Osteoblast (primary cell): ENCODE measurements around the gene RHBDL1. TPM values are rescaled to one million over a fixed set of nuclear protein-coding genes. Genes with fewer than 3 reads are reported as not detected.

Experiments used
- DNase-seq: peaks from one replicate; pipeline ENCODE4 v3.0.0; 2011; ENCODE audit warnings: low spot score, mixed read lengths; ENCODE audit not compliant: insufficient read length; ENCODE audit errors: missing footprints
- H2AFZ ChIP-seq: 2 replicates; pipeline ENCODE4 v1.6.0; 2011; ENCODE audit warnings: mild to moderate bottlenecking, low read length
- H3K27ac ChIP-seq: 2 replicates; pipeline ENCODE4 v1.5.1; 2011; ENCODE audit warnings: mild to moderate bottlenecking, low read depth, low read length, moderate library complexity
- H3K27me3 ChIP-seq: 2 replicates; pipeline ENCODE4 v1.6.0; 2012; ENCODE audit warnings: mild to moderate bottlenecking, control low read depth, inconsistent platforms, low read length, moderate library complexity; ENCODE audit not compliant: insufficient read depth
- H3K36me3 ChIP-seq: 2 replicates; pipeline ENCODE4 v1.5.1; 2011; ENCODE audit warnings: mild to moderate bottlenecking, low read length, control low read depth, moderate library complexity; ENCODE audit not compliant: insufficient read depth
- H3K4me1 ChIP-seq: 2 replicates; pipeline ENCODE4 v1.5.1; 2011; ENCODE audit warnings: mild to moderate bottlenecking, low read length, control low read depth, moderate library complexity; ENCODE audit not compliant: insufficient read depth
- H3K4me2 ChIP-seq: 2 replicates; pipeline ENCODE4 v1.6.0; 2011; ENCODE audit warnings: mild to moderate bottlenecking, low read length; ENCODE audit not compliant: insufficient read depth
- H3K4me3 ChIP-seq: fragments of 200-600 bp; sonication (generic); 3 replicates; pipeline ENCODE4 v1.5.1; 2012; ENCODE audit warnings: mild to moderate bottlenecking, low read length, inconsistent platforms; ENCODE audit not compliant: insufficient read depth
- H3K79me2 ChIP-seq: 2 replicates; pipeline ENCODE4 v1.6.0; 2012; ENCODE audit warnings: mild to moderate bottlenecking, low read length, control low read depth, inconsistent platforms; ENCODE audit not compliant: insufficient read depth
- H3K9me3 ChIP-seq: 2 replicates; pipeline ENCODE4 v1.5.1; 2011; ENCODE audit warnings: low read depth, low read length, control low read depth
- H4K20me1 ChIP-seq: 2 replicates; pipeline ENCODE4 v1.6.0; 2012; ENCODE audit warnings: mild to moderate bottlenecking, low read length, control low read depth; ENCODE audit not compliant: insufficient read depth
- CTCF ChIP-seq: IDR thresholded peaks from 2 replicates; pipeline ENCODE4 v1.5.1; 2011; ENCODE audit warnings: mild to moderate bottlenecking, low read depth, low read length, moderate library complexity; ENCODE audit errors: extremely low read depth
- total RNA-seq: library from RNA; depleted of rRNA; stranded (reverse); fragments of >200 nt; gene quantifications from 2 replicates; pipeline ENCODE4 v1.2.3, GENCODE V29; 2012

Gene RHBDL1
- total RNA-seq, 1 donor = 1.1 TPM

GRCh38 chr16:636206-637080 is 39.0 kb upstream of the RHBDL1 start, which contains the start of gene METTL26:
METTL26 (minus strand) TSS chr16:636305; CDS start chr16:636290, 15 bp downstream.
- peak within 1 kb of the TSS; percentile 98 for H3K4me2 ChIP-seq
- H3K27ac ChIP-seq = peak within 1 kb of the TSS; percentile 86
- peak within 1 kb of the TSS; percentile 94 for H2AFZ ChIP-seq
- peaks cover 6% of the 10 kb centered on the region for H3K4me1 ChIP-seq
- TF ChIP-seq CTCF = no peak
- no peaks in the 10 kb centered on the region for H3K36me3 ChIP-seq
- DNase-seq = peak; percentile 100
- H3K9me3 ChIP-seq = no peaks in the 10 kb centered on the region
- peaks cover 14% of the 10 kb centered on the region for H3K79me2 ChIP-seq
- no peaks in the 10 kb centered on the region for H3K27me3 ChIP-seq
- H4K20me1 ChIP-seq = peaks cover 4% of the 10 kb centered on the region
- H3K4me3 ChIP-seq = peak within 1 kb of the TSS; percentile 90

GRCh38 chr16:637081-638018 is 38.1 kb upstream of the RHBDL1 start:
- H3K27ac ChIP-seq = no peak overlapping the region
- H3K27me3 ChIP-seq = no peaks in the 10 kb centered on the region
- no peaks in the 10 kb centered on the region for H3K36me3 ChIP-seq
- H4K20me1 ChIP-seq = peaks cover 4% of the 10 kb centered on the region
- DNase-seq = peak; percentile 100
- TF ChIP-seq CTCF = no peak
- peak overlapping the region; percentile 94 for H2AFZ ChIP-seq
- peak overlapping the region; percentile 98 for H3K4me2 ChIP-seq
- H3K9me3 ChIP-seq = no peaks in the 10 kb centered on the region
- H3K4me1 ChIP-seq = peaks cover 6% of the 10 kb centered on the region
- H3K4me3 ChIP-seq = peak overlapping the region; percentile 90
- peaks cover 14% of the 10 kb centered on the region for H3K79me2 ChIP-seq

GRCh38 chr16:638034-638543 is 37.4 kb upstream of the RHBDL1 start:
- DNase-seq = no peak
- Histone ChIP-seq H3K4me3 (no peak overlapping the region), H3K36me3 (no peaks in the 10 kb centered on the region), H4K20me1 (peaks cover 6% of the 10 kb centered on the region), H3K27me3 (no peaks in the 10 kb centered on the region), H3K27ac (no peak overlapping the region), H3K9me3 (no peaks in the 10 kb centered on the region), H3K4me2 (no peak overlapping the region), H3K4me1 (peaks cover 9% of the 10 kb centered on the region), H2AFZ (no peak overlapping the region), H3K79me2 (peaks cover 21% of the 10 kb centered on the region)
- TF ChIP-seq CTCF = no peak
